NCI-H1092 treated with DMSO at 0.1 percent for 48 hours (cell line): ENCODE data around the gene SDE2.
"Not testable (repeated sequence)": the region's sequence is repeated elsewhere in the genome, so short reads cannot be mapped to it uniquely, and the experiment has no call there.

Experiments used
- DNase-seq: peaks from one replicate; lab custom pipeline; 2025; lab: John Stamatoyannopoulos, UW

The SDE2 gene

DNA sequence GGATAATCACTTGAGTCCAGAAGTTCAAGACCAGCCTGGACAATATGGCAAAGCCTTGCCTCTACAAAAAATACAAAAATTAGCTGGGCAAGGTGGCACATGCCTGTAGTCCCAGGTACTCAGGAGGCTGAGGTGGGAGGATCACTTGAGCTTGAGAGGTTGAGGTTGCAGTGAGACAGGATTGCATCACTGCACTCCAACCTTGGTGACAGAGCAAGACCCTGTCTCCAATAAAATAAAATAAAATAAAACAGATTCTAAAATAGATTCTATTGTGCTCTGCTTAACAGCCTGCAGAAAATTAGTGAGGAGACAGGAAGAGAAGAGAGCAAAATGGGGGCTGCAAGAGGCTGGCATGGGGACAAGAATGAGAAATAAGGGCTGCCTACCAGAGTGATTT lies 7.5 kb upstream of the SDE2 start:
- no peak for DNase-seq

DNA sequence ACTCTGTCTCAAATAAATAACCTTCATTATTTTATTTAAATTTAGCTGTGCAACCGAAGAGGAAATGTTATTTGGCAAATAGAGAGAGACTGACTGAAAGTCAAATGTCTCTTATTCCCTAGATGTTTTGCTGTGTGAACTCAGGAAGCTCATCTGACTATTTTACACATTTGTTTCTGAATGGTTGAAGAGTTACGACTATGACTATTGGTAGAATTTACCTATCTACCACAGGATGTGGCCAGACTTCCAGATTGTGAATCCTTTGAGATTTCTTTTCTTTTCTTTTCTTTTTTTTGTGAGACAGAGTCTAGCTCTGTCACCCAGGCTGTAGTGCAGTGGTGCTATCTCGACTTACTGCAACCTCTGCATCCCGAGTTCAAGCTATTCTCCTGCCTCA lies 5.3 kb upstream of the SDE2 start:
- DNase-seq, result no peak

DNA sequence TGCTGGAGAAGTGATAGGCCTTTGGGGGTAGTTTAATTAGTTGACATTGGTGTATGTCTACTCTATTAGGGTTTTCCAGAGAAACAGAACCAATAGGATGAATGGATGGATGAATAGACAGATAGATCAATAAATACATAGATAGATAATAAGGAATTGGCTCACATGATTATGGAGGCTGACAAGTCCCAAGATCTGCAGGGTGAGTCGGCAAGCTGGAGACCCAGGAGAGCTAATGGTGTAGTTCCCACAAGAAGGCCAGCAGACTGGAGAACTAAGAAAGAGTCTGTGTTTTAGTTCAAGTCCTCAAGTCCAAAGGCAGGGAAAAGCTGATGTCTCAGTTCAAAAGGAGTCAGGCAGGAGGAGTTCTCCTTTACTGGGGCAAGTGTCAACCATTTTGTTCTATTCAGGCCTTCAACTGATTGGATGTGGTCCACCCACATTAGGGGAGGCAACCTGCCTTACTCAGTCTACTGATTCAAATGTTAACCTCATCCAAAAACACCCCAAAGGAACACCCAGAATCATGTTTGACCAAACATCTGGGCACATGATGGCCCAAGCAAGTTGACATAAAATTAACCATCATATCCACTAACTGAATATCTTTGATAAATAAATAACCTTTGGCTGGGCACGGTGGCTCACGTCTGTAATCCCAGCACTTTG lies 4.5 kb upstream of the SDE2 start:
- no peak for DNase-seq

DNA sequence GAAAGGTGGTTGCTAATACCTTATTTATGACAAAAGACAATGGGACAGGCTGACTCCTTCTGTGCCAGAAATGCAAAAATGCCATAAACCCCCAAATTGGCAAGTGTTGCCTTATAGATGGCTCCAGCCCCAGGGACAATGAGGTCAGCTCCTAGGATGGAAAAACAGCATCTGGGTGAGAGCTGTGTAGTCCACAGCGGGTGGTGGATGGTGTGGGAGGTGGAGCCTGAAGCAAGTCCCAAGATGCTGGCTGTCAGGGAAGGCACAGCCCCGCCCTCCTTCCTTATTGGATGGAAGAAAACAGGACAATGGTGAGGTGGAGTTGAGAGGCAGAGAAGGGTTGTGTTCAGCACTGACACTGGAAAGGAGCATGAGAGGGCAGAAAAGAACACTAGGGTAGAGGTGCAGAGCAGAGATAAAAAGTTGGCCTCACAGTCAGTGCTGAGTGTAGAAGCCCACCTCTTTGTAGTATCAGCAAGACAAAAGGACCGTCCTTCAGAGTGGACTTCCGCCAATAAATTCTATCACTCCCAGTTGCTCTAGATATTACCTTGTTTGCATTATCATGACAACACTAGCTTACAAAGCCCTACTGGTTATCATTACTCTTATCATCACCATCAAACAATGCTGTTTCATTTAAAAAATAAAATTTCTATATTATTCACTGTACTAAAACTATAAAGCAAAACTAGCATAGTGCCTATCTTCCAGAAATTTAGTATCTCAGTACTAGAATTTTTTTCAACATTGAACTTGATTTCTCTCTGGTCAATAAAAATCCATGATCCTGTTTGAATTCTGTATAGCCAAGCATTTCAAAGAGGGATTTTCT lies 3.7 kb upstream of the SDE2 start:
- no peak for DNase-seq

DNA sequence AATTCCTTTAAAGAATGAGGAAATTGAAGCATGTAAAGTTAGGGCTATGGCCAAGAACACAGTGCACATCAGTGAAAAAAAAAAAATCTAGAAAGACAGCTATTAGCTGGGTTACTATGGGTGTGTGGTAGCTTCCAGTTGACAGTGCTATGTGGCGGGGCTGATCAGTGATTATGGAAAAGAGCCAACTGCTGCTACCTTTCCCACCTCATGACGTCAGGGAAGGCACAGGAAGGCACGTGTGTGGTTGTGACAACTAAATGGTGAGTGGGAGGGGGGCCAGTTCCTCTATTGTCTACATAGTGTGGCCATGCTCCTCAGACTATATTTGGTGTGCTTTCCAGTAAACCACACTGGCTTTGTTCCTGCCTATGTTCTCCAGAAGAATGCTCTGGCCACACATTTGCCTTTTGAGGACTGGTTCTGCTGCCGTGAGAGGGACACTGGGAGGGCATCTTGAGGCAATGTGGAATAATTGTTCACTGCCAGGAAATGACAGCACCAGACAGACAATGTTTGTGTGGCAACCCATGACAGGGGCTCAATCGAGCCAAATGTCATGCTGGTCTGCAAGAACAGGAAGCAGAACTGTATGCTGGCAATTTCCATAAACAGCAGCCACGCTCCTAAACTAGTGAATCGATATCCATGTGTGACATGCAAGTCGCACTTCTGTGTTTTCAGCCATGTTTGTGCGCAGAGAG lies 3.0 kb upstream of the SDE2 start:
- DNase-seq, result peak; percentile 28

DNA sequence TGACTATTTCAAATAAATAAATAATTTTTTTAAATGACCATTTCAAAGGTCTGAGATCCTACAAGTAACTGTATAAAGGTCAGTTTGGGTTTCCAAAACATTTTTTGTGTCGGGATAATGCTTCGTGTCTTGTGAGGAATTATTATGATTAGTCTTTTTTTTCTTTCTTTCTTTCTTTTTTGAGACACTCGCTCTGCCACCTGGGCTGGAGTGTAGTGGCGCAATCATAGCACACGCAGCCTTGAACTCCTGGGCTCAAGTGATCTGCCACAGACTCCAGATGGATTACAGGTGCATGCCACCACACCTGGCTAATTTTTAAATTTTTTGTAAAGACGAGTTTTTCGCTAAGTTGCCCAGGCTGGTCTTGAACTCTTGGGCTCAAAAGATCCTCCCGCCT lies 1.9 kb upstream of the SDE2 start:
- no peak for DNase-seq

DNA sequence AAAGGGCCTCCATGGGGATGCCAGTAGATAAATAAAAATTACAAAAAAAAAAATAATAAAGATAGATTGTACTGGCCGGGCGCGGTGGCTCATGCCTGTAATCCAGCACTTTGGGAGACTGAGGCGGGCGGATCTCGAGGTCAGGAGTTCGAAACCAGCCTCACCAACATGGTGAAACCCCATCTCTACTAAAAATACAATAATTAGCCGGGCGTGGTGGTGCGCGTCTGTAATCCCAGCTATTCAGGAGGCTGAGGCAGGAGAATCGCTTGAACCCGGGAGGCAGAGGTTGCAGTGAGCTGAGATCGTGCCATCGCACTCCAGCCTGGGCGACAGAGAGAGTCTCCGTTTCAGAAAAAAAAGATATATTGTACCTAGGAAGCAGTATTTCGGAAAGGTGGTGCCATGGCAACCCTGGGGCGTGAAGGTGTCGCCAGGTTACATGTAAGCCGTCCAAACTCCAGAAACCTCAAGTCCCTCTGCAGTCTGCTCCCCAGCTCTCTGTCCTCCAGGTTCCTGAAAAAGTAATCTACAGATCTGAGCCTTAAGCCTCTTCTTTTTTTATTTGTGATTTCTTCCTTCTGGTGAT lies 1.4 kb upstream of the SDE2 start:
- not testable (repeated sequence) for DNase-seq

DNA sequence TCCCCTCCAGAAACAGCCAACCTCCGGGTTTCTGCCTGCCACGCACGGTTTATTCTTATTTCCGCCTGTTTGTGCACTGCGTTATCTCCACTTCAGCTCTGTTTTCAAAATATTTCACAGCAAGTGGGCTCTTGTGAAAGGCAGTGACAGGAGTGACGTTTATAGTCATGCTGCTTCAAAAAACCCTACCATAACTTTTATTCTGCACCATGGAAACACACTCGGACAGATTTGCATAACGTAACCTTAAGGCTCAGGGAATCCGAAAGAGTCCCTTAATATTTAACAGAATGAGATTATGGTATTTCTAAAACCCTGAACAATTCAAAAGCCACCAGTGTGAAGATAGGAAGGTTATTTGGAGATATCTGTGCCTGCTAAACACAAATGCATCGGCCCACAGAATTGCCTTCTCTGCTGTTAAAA lies 782 bp upstream of the SDE2 start:
- DNase-seq, result peak; percentile 82

DNA sequence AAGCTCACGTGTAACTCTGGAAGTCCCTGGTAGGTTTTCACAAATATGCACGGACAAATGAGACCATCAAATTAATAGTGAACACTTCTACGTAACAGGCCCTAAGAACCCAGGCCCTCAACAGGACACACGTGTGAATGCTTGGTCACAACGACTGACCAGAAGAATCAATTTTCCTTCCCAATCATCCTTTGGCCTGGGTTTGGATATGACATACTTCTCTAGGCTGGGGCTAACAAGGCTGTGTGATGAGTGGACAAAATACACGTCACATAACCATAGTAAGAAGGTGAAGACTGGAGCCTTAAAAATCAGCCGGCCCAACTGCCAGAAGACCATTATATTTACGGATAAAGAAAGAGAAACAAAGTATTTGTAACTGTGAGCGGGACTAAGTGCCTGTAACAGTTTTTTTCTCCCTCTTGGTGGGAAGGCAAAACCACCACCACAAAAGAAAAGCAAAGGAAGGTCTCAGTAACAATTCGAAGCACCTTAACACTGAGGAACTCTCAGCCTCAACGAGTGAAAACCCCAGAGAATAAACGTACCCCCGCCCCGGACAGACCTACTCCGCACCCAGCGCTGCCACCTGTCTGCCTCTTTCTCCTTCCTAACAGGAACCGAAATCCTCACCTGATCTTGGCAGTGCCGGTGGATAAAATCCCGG lies 450 bp downstream of the SDE2 start:
- no peak for DNase-seq

DNA sequence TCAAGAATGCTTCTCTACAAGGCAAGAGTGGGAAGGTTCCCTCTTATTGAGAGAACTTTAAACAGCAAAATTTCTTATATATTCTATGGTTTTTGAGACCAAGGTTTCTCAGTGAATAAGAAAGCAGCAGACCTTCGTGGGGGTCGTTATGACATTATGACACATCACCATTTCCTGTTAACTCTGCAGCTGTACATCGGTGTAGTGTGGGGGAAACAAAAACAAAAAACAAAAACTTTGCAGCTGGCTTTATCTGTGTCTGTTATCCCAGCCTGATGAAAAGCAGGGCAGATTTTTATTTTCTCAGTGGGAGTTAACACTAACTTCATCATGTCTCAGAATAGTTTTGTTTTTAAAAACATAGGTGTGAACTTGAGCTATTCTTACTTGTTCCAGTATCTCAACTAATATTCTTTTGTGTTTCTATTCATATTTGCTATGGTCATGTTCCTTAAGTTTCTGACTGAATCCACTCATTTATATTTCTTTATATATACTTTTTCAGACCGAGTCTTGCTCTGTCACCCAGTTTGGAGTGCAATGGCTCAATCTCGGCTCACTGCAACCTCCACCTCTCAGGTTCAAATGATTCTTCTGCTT lies 2.1 kb downstream of the SDE2 start:
- no peak for DNase-seq

DNA sequence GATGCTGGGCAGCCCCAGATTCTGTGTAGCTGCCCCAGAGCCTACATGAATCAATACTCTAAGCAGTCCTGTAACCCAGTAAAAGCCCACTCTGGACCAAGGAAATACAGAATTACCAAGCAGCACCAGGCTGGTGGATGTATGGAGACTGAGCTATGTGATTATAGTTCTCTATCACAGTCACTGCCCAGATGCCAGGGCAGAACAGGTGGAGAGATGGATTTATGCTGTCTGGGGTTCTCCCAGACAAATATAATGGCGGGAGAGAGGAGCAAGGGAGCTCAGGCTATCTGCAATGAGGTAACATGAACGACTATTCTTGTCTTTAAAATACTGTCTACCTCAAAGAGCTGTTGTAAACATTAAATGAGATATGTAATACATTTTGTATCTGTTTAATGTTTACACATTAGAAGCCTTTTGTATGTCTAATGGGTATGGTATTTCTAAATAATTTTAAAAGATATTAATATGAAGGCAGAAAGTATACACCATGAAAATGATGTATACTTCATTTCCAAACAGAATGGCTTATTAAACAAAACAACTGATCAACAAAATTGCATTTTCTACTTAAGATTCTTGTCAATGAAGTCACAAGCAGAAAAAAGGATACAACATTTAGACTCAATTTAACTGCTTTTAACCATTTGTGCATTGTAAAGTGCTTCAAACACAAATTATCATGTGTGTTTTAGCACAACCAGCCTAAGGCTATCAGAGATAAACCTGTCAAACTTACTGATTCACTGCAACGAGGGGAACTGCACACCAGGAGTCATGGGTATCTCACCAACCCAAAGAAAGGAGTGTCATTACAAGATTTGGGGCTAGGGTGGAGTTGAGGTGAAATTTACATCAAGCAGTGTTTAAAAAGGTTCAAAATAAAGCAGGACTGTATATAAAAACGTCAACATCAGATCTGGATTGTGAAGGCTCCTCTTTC lies 3.0 kb downstream of the SDE2 start:
- DNase-seq, result no peak

DNA sequence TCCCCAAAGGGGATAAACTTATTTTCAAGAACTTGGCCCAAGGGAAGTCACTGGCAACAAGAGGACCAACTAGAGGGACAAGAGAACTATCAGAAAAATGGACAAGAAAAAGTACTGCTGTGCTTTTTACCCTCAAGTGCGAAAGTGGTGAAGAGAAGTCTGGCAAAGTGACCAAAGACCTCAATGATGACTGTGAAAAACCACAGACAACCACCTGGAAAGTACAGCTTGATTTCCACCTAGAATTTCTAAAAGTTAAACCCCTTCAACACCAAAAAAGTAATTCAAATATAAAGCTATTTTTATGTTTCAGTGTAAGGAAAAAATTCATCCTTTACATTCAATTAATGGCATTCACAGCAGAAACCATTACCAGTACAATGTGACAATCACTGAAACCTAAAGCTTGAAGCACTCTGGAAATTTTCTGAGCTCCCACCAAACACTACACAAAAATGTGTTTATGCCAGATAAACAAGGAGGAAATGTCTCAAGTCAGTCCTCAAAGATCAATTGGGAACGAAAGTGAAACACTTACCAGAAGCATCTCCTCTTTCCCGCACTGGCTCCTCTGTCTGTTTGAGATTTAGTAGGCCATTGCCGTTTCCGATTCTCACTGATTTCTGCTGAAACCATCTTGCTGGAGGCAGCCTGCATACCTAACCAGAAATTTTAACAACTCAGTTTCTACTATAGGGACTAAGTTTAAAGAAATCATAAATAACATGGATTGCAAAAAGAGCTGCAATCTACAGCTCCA lies 8.3 kb downstream of the SDE2 start:
- DNase-seq, result no peak

DNA sequence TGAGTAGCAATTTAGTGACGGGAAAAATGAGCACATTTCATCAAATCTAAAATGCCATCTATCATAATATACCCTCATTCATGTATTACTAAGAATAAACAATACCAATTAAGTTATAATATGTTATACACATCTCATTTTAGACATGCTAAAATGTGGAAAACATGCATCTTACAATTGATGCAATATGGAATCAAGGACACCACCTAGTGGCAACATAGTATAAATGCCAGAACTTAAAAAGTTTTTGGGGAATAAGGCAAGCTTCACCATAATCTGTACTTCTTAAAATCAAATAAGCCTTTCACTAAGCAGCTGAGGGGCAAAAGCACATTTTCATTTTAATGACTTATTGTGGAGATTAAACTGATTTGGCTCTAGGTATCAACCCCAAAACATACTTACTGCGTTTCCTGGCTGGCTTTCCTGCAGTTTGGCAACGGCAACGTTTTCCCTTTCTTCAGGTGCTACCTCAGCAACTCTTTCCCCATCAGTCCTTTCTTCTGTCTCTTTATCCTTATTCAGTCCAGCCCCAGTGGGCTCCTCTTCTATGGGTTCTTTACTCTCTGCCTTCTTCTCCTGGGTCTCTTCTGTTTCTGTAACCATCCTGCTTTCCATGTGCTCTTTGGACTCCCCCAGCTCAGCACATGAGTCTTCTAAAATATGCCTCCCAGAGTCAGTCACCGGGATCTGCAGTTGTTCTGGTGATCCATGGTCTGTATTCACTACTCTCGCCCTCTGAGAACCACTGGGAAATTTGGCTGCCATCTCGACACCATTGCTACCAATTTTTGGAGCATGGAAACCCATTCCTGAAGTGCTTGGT lies 11.4 kb downstream of the SDE2 start:
- peak; percentile 44 for DNase-seq

DNA sequence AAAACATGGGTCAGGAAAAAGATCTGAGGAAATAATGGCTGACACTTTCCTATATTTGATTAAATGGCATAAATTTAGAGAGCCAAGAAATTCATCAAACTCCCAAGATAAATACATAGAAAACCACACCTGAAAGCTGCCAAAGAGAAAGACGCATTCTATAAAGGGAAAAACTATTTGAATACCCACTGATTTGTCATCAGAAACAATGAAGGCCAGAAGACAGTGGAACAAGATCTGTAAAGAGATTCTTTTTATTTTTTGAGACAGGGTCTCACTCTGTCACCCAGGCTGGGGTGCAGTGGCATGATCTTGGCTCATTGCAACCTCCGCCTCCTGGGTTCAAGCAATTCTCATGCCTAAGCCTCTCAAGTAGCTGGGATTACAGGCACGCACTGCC lies 17.4 kb downstream of the SDE2 start:
- DNase-seq, result no peak

DNA sequence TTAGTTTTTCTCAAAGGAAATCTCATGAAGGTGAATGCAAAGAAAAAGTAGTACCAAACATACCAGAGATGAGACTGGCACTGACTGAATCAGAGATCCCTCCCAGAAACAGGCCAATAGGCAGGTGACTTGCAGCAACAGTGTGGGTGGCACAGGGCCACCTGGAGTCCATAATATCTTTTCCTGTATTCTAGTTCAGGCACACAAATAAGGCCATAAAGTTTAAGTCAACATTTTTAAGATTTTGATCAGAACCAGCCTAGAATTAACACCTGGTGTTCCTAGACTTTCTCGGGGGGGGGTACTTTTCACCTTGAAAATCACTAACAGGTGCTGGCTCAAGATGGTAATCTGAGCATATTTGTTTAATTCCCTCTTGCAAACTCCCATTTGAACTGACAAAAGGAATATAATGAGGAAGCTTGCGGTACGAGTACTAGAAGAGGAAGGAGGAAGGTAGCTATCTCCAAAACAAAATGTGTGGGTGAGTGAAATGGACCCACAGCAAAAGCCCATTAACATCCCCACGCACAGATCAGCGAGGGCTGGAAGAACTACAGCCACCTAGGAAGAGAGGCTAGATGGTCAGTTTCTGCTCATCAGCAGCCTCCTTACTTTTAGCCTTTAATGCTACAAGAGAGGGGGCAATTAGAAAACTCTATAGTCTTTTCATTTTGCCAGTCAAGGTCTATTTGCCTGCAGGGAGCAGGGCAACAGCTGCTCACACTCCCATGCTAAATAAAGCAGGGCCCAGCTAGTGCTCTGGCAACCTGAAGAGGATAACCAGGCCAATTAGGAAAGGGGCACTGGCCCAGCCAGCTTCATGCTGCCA lies 18.9 kb downstream of the SDE2 start:
- peak; percentile 77 for DNase-seq

DNA sequence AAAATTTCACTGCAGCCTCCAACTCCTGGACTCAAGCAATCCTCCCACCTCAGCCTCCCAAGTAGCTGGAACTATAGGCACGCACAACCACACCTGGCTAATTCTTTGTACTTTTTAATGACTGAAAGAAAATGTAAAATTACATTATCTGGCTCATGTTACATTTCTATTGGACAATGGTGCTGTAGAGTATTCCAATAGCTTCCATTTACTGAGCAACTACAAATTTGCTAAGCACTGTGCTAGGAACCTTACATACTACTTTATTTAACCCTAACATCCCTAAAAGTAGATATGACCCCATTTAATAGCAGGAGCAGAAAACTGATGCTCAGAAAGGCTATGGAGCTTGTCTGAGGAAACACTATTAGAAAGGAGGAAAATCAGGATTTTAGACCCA lies 19.7 kb downstream of the SDE2 start:
- no peak for DNase-seq

DNA sequence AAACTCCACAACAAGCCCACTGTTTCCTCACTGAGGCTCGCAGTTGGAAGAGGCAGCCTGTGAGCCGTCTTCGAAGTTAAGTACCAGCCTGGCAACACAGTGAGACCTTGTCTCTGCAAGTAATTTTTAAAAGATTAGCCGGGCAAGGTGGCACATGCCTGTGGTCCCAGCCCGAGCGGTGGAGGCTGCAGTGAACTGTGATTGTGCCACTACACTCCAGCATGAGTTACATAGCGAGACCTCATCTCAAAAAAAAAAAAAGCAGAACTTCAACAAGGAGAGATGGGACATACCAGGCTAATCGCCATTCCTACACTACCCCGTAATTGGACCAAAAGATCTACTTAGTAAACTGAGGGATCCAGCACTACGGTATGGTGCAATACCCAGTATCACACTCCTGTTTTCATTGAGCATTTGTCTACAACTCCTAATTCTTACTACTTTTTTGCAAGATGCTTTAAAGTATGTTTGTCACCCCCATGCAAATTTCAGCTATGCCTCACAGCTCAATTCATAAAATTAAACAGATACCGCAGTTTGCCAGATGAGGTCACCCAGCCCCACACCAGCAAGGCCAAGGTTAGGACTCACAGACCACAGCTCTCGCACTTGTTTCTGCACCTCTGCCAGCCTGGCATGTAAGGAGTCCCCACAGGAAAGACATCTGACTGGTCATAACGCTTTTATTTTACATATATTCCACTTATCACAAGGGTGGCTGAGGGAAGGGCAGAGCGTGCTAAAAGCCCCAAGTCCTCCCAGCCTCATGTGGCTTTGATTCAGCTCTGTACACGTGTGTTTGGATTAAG lies 21.0 kb downstream of the SDE2 start:
- no peak for DNase-seq
